ACC112 (cell line): ENCODE data around the gene PROK1.

ENCODE experiments used
- H2AFZ ChIP-seq: fragments of 200-600 bp; sonication (generic); one replicate; pipeline ENCODE4 v1.6.0; 2017; ENCODE audit warnings: antibody characterized with exemption, low read length; ENCODE audit not compliant: unreplicated experiment
- H3K27ac ChIP-seq: fragments of 200-600 bp; sonication (generic); 2 replicates; pipeline ENCODE4 v1.5.1; 2014; ENCODE audit warnings: low read depth, mild to moderate bottlenecking, antibody characterized with exemption, low read length, moderate library complexity
- H3K27me3 ChIP-seq: fragments of 200-600 bp; sonication (generic); 2 replicates; pipeline ENCODE4 v1.6.1; 2014; ENCODE audit warnings: mild to moderate bottlenecking, antibody characterized with exemption, low read length, moderate library complexity, mixed read lengths; ENCODE audit not compliant: insufficient read depth
- H3K36me3 ChIP-seq: fragments of 200-600 bp; sonication (generic); 2 replicates; pipeline ENCODE4 v1.6.1; 2016; ENCODE audit warnings: mild to moderate bottlenecking, antibody characterized with exemption, low read length, moderate library complexity, mixed read lengths; ENCODE audit not compliant: insufficient read depth
- H3K4me1 ChIP-seq: fragments of 200-600 bp; sonication (generic); one replicate; pipeline ENCODE4 v1.6.1; 2016; ENCODE audit warnings: low read length, mixed read lengths; ENCODE audit not compliant: insufficient read depth, unreplicated experiment, control insufficient read depth
- H3K4me3 ChIP-seq: fragments of 200-600 bp; sonication (generic); 2 replicates; pipeline ENCODE4 v1.5.1; 2014; ENCODE audit warnings: mild to moderate bottlenecking, low read depth, low read length
- H3K79me2 ChIP-seq: fragments of 200-600 bp; sonication (generic); one replicate; pipeline ENCODE4 v1.6.0; 2016; ENCODE audit warnings: low read length; ENCODE audit not compliant: control insufficient read depth, unreplicated experiment, insufficient read depth

PROK1 gene

GRCh38 chr1:110465038-110465813, 14.3 kb downstream of the PROK1 start:
- Histone ChIP-seq H3K4me1 (peaks cover 25% of the 10 kb centered on the region), H3K27ac (no peak overlapping the region), H3K27me3 (no peaks in the 10 kb centered on the region), H2AFZ (no peak overlapping the region), H3K4me3 (no peak overlapping the region), H3K79me2 (no peaks in the 10 kb centered on the region), H3K36me3 (no peaks in the 10 kb centered on the region)

- H3K4me3 ChIP-seq = no peak overlapping the region
- no peaks in the 10 kb centered on the region for H3K27me3 ChIP-seq
- H3K4me1 ChIP-seq = peaks cover 25% of the 10 kb centered on the region
- H3K79me2 ChIP-seq = no peaks in the 10 kb centered on the region
- no peak overlapping the region for H2AFZ ChIP-seq
- H3K27ac ChIP-seq = no peak overlapping the region
- no peaks in the 10 kb centered on the region for H3K36me3 ChIP-seq
These were observed 14.9 kb downstream of the PROK1 start for GRCh38 chr1:110465814-110466380.

GRCh38 chr1:110466646-110467280, 15.8 kb downstream of the PROK1 start:
- H3K36me3 ChIP-seq = no peaks in the 10 kb centered on the region
- no peaks in the 10 kb centered on the region for H3K79me2 ChIP-seq
- no peak overlapping the region for H3K4me3 ChIP-seq
- no peak overlapping the region for H3K27ac ChIP-seq
- H2AFZ ChIP-seq = no peak overlapping the region
- peaks cover 25% of the 10 kb centered on the region for H3K4me1 ChIP-seq
- H3K27me3 ChIP-seq = no peaks in the 10 kb centered on the region

GRCh38 chr1:110471131-110471530, 20.2 kb downstream of the PROK1 start:
- Histone ChIP-seq H3K79me2 (no peaks in the 10 kb centered on the region), H3K36me3 (no peaks in the 10 kb centered on the region), H3K4me3 (no peak overlapping the region), H3K27me3 (no peaks in the 10 kb centered on the region), H3K27ac (no peak overlapping the region), H3K4me1 (peaks cover under 1% of the 10 kb centered on the region), H2AFZ (no peak overlapping the region)

GRCh38 chr1:110472546-110472945, 21.6 kb downstream of the PROK1 start:
- Histone ChIP-seq H3K79me2 (no peaks in the 10 kb centered on the region), H3K27me3 (no peaks in the 10 kb centered on the region), H3K27ac (no peak overlapping the region), H3K4me3 (no peak overlapping the region), H3K4me1 (peaks cover 15% of the 10 kb centered on the region), H3K36me3 (no peaks in the 10 kb centered on the region), H2AFZ (no peak overlapping the region)

- no peak overlapping the region for H3K27ac ChIP-seq
- H3K4me3 ChIP-seq = no peak overlapping the region
- no peaks in the 10 kb centered on the region for H3K27me3 ChIP-seq
- H3K79me2 ChIP-seq = no peaks in the 10 kb centered on the region
- no peaks in the 10 kb centered on the region for H3K36me3 ChIP-seq
- H3K4me1 ChIP-seq = peaks cover 19% of the 10 kb centered on the region
- H2AFZ ChIP-seq = no peak overlapping the region
These were observed 23.5 kb downstream of the PROK1 start for GRCh38 chr1:110474444-110474843.

- no peaks in the 10 kb centered on the region for H3K79me2 ChIP-seq
- peaks cover 19% of the 10 kb centered on the region for H3K4me1 ChIP-seq
- no peak overlapping the region for H3K27ac ChIP-seq
- H3K4me3 ChIP-seq = no peak overlapping the region
- H3K27me3 ChIP-seq = no peaks in the 10 kb centered on the region
- H3K36me3 ChIP-seq = no peaks in the 10 kb centered on the region
- H2AFZ ChIP-seq = no peak overlapping the region
These were observed 24.5 kb downstream of the PROK1 start for GRCh38 chr1:110475362-110476027.

GRCh38 chr1:110476028-110476765, 25.2 kb downstream of the PROK1 start:
- Histone ChIP-seq H3K27me3 (no peaks in the 10 kb centered on the region), H3K27ac (no peak overlapping the region), H3K4me1 (peaks cover 19% of the 10 kb centered on the region), H3K79me2 (no peaks in the 10 kb centered on the region), H2AFZ (no peak overlapping the region), H3K36me3 (no peaks in the 10 kb centered on the region), H3K4me3 (no peak overlapping the region)

GRCh38 chr1:110477041-110477440, 26.1 kb downstream of the PROK1 start:
- H2AFZ ChIP-seq = no peak overlapping the region
- no peaks in the 10 kb centered on the region for H3K36me3 ChIP-seq
- no peak overlapping the region for H3K4me3 ChIP-seq
- no peaks in the 10 kb centered on the region for H3K79me2 ChIP-seq
- peaks cover 20% of the 10 kb centered on the region for H3K4me1 ChIP-seq
- no peaks in the 10 kb centered on the region for H3K27me3 ChIP-seq
- no peak overlapping the region for H3K27ac ChIP-seq

GRCh38 chr1:110477445-110477957, 26.6 kb downstream of the PROK1 start:
- Histone ChIP-seq H3K27me3 (no peaks in the 10 kb centered on the region), H3K27ac (no peak overlapping the region), H3K79me2 (no peaks in the 10 kb centered on the region), H2AFZ (no peak overlapping the region), H3K4me1 (peaks cover 25% of the 10 kb centered on the region), H3K4me3 (no peak overlapping the region), H3K36me3 (no peaks in the 10 kb centered on the region)
